ENCODE measurements around the gene ARPC1A. TPM values are rescaled to one million over a fixed set of nuclear protein-coding genes. Genes with fewer than 3 reads are reported as not detected.

ARPC1A gene
- total and polyA plus RNA-seq, 2 donors from 2014 or later = 117 to 119 TPM

GRCh38 chr7:99366646-99367045 lies 40.9 kb downstream of the ARPC1A start:
- intact Hi-C loops (cut with DNase I) = no loop called here

GRCh38 chr7:99368750-99369389 lies 43.2 kb downstream of the ARPC1A start:
- peaks cover 0 to 6% (median 0%) of the 10 kb centered on the region in 3 donors for H3K4me1 ChIP-seq (ENCODE audit: control insufficient read depth in 2 of 3, insufficient read depth in 2 of 3, low read depth in 1 of 3, low read length in 3 of 3)
- H3K9me3 ChIP-seq (ENCODE audit: control insufficient read depth in 2 of 3, insufficient read depth in 1 of 3, low read length in 3 of 3) = no peaks in the 10 kb centered on the region
- no peak for TF ChIP-seq CTCF (IDR thresholded peaks at IDR 0.05; ENCODE audit: borderline replicate concordance, extremely low read depth, insufficient read depth)
- no peak overlapping the region for H3K4me3 ChIP-seq (ENCODE audit: low read length in 3 of 3)
- peak in 2 of 5 donors; percentile 29 to 42 for DNase-seq
- intact Hi-C loops (cut with DNase I) = no loop called here
- peaks cover 0 to 9% (median 9%) of the 10 kb centered on the region in 3 donors for H3K36me3 ChIP-seq (ENCODE audit: control insufficient read depth in 2 of 3, insufficient read depth in 3 of 3, low read length in 3 of 3)
- no peak for FAIRE-seq
- H3K9ac ChIP-seq (ENCODE audit: low read length in 3 of 3) = no peak overlapping the region
- no peaks in the 10 kb centered on the region for H3K27me3 ChIP-seq (ENCODE audit: control insufficient read depth, insufficient read depth, low read length)
- no peak overlapping the region for H3K27ac ChIP-seq (ENCODE audit: low read depth in 2 of 2, low read length in 2 of 2)

More at GRCh38 chr7:99366646-99367045, 40.9 kb downstream of the ARPC1A start:
- H3K27ac ChIP-seq (ENCODE audit: low read depth in 2 of 2, low read length in 2 of 2) = no peak overlapping the region
- DNase-seq (peak in 1 of 5 donors; percentile 61), FAIRE-seq (no peak)
- no peaks in the 10 kb centered on the region for H3K27me3 ChIP-seq (ENCODE audit: control insufficient read depth, insufficient read depth, low read length)
- H3K9me3 ChIP-seq (ENCODE audit: control insufficient read depth in 2 of 3, insufficient read depth in 1 of 3, low read length in 3 of 3) = no peaks in the 10 kb centered on the region
- H3K4me3 ChIP-seq (ENCODE audit: low read length in 3 of 3) = no peak overlapping the region
- no peak overlapping the region for H3K9ac ChIP-seq (ENCODE audit: low read length in 3 of 3)
- H3K36me3 ChIP-seq (ENCODE audit: control insufficient read depth in 2 of 3, insufficient read depth in 3 of 3, low read length in 3 of 3) = peaks cover 0 to 15% (median 14%) of the 10 kb centered on the region in 3 donors
- H3K4me1 ChIP-seq (ENCODE audit: control insufficient read depth in 2 of 3, insufficient read depth in 2 of 3, low read depth in 1 of 3, low read length in 3 of 3) = no peaks in the 10 kb centered on the region
- TF ChIP-seq CTCF (IDR thresholded peaks at IDR 0.05; ENCODE audit: borderline replicate concordance, extremely low read depth, insufficient read depth) = no peak

- intact Hi-C loops (cut with DNase I) = no loop called here
- H3K9me3 ChIP-seq (ENCODE audit: control insufficient read depth in 2 of 3, insufficient read depth in 1 of 3, low read length in 3 of 3) = no peaks in the 10 kb centered on the region
- no peak overlapping the region for H3K27ac ChIP-seq (ENCODE audit: low read depth in 2 of 2, low read length in 2 of 2)
- no peaks in the 10 kb centered on the region for H3K27me3 ChIP-seq (ENCODE audit: control insufficient read depth, insufficient read depth, low read length)
- no peak for FAIRE-seq
- TF ChIP-seq CTCF (IDR thresholded peaks at IDR 0.05; ENCODE audit: borderline replicate concordance, extremely low read depth, insufficient read depth) = no peak
- peak in 4 of 5 donors; percentile 80 to 87 (median 82) for DNase-seq
- peaks cover 0 to 7% (median 6%) of the 10 kb centered on the region in 3 donors for H3K36me3 ChIP-seq (ENCODE audit: control insufficient read depth in 2 of 3, insufficient read depth in 3 of 3, low read length in 3 of 3)
- peaks cover 0 to 7% (median 0%) of the 10 kb centered on the region in 3 donors for H3K4me1 ChIP-seq (ENCODE audit: control insufficient read depth in 2 of 3, insufficient read depth in 2 of 3, low read depth in 1 of 3, low read length in 3 of 3)
- H3K9ac ChIP-seq (ENCODE audit: low read length in 3 of 3) = no peak overlapping the region
- no peak overlapping the region for H3K4me3 ChIP-seq (ENCODE audit: low read length in 3 of 3)
These were observed 44.2 kb downstream of the ARPC1A start for GRCh38 chr7:99369767-99370391.

All from kidney (tissue), 14 donors.